Measurements from ENCODE around the gene SLC16A14.

The SLC16A14 gene, protein sequence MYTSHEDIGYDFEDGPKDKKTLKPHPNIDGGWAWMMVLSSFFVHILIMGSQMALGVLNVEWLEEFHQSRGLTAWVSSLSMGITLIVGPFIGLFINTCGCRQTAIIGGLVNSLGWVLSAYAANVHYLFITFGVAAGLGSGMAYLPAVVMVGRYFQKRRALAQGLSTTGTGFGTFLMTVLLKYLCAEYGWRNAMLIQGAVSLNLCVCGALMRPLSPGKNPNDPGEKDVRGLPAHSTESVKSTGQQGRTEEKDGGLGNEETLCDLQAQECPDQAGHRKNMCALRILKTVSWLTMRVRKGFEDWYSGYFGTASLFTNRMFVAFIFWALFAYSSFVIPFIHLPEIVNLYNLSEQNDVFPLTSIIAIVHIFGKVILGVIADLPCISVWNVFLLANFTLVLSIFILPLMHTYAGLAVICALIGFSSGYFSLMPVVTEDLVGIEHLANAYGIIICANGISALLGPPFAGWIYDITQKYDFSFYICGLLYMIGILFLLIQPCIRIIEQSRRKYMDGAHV

DNA sequence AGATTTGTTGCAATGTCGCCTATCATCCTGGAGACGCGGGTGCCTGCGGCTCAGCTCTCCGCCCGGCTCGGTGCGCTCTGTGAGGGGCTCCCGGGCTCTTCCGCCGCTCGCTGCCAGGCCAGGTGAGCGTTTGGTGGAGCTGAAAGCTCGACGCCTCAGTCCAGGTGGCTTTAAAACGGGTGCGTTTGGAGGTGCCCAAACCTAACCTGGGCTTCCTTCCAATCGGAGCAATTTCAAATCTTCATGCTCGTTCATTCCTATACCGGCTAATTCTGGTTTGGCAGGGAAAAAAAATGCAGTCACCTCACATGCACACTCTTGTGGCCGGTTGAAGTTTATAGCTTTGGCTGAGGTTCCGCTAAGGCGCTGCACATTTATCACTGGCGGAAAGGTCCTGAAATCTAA lies at the start of gene SLC16A14:
TSS of gene SLC16A14 (minus strand) at position 274 of the 405 bp plus-strand sequence. CDS start 9,572 bp downstream, outside the sequence.
- no peak for TF ChIP-seq GATA3 (IDR thresholded peaks at IDR 0.05; ENCODE audit: low read depth, low read length)
- TF ChIP-seq GATA2 (IDR thresholded peaks at IDR 0.05; ENCODE audit: low read depth, low read length): no peak

DNA sequence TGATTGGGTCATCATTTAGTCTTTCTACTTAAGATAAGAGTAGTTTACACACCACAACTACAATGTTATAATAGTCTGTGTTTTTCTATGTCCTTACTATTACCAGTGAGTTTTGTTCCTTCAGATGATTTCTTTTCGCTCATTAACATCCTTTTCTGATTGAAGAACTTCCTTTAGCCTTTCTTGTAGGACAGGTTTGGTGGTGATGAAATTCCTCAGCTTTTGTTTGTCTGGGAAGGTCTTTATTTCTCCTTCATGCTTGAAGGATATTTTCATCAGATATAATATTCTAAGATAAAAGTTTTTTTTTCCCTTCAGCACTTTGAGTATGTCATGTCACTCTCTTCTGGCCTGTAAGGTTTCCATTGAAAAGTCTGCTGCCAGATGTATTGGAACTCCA lies 38.0 kb upstream of the SLC16A14 start:
- no peak for TF ChIP-seq GATA3 (IDR thresholded peaks at IDR 0.05; ENCODE audit: low read depth, low read length)
- TF ChIP-seq GATA2 (IDR thresholded peaks at IDR 0.05; ENCODE audit: low read depth, low read length): no peak

DNA sequence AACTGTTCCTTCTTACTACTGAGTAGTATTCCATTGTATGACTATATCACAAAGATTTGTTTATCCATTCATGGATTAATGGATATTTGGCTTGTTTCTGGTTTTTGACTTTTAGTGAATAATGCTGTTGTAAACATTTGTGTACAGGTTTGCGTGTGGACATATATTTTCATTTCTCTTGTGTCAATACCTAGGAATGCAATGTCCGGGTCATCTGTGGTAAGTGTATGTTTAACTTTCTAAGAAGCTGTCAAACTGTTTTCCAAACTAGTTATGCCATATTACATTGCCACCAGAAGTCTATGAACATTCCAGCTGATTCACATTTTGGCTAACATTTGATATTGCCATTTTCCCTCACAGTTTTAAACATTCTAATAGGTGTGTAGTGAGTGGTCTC lies 29.1 kb upstream of the SLC16A14 start:
- TF ChIP-seq GATA3 (IDR thresholded peaks at IDR 0.05; ENCODE audit: low read depth, low read length) (no peak), GATA2 (IDR thresholded peaks at IDR 0.05; ENCODE audit: low read depth, low read length) (no peak)

DNA sequence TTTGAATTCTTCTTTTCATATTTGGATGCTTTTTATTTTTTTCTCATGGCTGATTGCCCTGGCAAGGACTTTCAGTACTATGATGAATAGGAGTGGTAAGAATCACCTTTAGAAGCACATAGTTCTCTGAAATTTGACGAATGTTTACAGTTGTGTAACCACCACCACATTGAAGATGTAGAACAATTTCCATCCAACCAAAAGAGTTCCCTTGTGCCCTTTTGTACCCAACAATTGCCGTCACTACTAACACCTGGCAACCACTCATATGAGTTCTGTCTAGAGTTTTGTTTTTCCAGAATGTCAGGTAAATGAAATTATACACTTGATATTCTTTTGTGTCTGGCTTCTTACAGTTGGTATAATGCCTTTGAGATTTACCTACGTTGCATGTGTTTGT lies 28.7 kb upstream of the SLC16A14 start:
- TF ChIP-seq GATA2 (IDR thresholded peaks at IDR 0.05; ENCODE audit: low read depth, low read length) (no peak), GATA3 (IDR thresholded peaks at IDR 0.05; ENCODE audit: low read depth, low read length) (no peak)

DNA sequence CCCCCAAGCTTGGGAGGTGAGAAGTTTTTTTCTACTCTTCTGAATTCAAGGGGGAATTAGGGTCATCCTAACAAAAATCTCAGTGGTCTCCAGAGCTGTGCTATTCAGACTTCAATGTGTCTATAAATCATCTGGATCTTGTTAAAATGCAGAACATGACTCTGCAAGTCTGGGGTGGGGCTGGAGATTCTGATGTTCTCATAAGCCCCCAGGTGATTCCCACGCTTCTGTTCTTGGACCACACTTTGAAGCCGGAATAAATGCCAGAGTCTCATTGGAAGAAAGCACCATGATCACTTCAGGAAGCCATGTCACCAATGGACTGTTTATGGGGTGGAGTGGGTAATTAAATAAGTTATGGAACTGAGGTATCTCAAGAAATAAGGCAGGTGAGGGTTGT lies 22.2 kb upstream of the SLC16A14 start:
- no peak for TF ChIP-seq GATA3 (IDR thresholded peaks at IDR 0.05; ENCODE audit: low read depth, low read length)
- TF ChIP-seq GATA2 (IDR thresholded peaks at IDR 0.05; ENCODE audit: low read depth, low read length): no peak

DNA sequence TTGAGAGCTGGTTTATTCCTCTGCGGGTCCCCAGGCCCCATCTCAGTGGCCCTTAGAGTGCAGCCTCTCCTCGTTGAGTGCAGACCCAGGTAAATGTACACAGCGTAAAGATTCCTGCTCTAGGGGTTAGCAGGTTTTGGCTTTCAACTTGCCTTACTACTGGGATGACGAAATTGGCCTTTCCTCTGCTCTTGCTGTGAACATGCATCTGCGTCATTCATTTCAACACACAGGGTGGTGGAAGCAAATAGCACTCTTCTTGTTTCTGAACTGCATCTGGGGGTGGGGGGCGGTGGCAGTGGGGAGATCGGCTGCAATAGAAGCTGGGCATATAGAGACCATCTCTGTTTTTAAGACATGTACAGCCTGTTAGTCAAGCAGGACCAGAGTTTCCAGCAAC lies 16.5 kb upstream of the SLC16A14 start:
- TF ChIP-seq GATA3 (IDR thresholded peaks at IDR 0.05; ENCODE audit: low read depth, low read length): no peak
- no peak for TF ChIP-seq GATA2 (IDR thresholded peaks at IDR 0.05; ENCODE audit: low read depth, low read length)

DNA sequence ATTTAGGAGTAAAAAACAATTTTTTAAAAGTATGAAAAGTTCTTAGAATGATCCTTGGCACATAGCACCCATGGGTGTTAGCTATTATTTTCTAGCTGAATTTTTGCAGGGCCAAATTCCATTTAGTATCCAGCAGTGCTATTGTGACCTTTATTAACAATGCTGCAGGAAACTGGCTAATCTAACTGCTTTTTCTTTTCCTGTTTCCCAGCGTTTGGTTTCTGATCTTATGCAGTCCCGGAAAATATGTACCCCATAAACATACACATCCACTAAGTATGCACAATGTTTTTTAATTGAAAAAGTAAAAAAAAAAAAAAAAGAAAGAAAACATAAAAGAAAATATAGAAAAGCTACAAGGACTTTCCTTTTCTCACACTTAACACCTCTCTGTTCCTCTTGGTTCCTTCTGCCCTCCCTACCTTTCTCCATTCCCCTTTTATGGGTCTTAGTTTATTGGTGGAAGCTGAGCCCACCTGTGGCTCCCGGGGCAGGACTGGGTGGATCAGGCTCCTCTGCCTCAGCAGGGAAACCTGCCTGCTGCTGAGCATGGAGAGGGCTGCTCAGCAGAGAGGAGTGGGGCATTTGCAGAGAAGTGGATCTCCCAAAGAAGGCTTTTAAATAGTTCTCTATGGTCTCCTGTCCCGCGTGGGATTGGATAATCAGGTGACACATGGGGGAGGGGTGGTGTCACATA lies 9.3 kb upstream of the SLC16A14 start:
- TF ChIP-seq GATA2 (IDR thresholded peaks at IDR 0.05; ENCODE audit: low read depth, low read length) (no peak), GATA3 (IDR thresholded peaks at IDR 0.05; ENCODE audit: low read depth, low read length) (no peak)

DNA sequence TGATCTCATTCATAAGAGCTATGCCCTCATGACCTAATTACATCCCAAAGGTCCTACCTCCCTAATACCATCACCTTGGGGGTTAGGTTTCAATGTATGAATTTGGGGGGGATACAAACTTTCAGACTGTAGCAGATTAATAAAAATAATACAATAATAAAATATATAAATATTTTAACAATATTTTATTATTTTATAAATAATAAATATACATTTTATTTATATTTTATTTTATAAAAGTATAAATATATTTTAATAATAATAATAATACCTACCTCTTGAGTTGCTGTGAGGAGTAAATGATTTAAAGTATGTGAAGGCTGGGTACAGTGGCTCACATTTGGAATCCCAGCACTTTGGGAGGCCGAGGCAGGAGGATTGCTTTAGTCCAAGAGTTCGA lies 8.1 kb upstream of the SLC16A14 start:
- TF ChIP-seq GATA2 (IDR thresholded peaks at IDR 0.05; ENCODE audit: low read depth, low read length) (no peak), GATA3 (IDR thresholded peaks at IDR 0.05; ENCODE audit: low read depth, low read length) (no peak)

DNA sequence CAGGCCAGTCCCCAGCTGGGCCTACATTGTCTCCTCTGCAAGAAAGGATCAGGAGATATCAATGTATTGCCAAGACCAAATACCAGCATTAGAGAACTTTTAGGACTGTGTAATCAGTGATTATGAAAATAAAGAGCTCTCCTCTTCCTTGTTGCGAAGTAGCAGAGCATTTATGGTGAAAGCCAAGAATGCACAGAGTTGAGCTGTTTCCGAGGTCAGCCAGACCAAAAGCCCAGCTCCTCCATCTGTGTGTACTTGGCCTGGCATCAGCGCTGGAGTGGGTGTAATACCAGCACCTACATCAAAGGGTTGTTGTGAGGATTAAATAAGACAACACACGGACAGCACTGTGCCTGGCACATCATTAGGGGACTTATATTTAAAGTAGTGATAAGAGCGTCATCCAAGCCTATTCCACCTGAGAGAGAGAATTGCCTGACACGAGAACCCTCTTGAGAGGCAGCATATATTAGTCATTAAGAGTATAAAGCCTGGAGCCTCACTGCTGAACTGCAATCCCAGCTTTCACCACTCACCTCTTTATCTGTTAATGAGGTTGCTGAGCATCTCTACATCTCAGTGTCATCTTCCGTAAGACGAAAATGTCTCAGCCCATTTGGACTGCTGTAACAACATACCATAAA lies 7.4 kb upstream of the SLC16A14 start:
- TF ChIP-seq GATA3 (IDR thresholded peaks at IDR 0.05; ENCODE audit: low read depth, low read length) (no peak), GATA2 (IDR thresholded peaks at IDR 0.05; ENCODE audit: low read depth, low read length) (no peak)

DNA sequence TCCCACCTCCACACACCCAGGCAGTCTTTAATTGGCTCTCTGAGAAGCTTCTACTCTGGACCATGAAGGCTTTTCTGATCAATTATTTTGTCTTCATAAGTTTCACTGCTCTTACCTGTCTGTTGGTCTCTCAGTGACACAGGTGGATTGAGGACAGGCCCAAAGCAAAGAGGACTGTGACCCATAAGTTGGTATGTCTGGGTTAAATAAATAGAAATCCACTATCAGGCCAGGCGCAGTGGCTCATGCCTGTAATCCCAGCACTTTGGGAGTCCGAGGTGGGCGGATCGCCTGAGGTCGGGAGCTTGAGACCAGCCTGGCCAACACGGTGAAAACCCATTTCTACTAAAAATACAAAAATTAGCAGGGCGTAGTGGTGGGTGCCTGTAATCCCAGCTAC lies 2.7 kb upstream of the SLC16A14 start:
- TF ChIP-seq GATA2 (IDR thresholded peaks at IDR 0.05; ENCODE audit: low read depth, low read length) (no peak), GATA3 (IDR thresholded peaks at IDR 0.05; ENCODE audit: low read depth, low read length) (no peak)

DNA sequence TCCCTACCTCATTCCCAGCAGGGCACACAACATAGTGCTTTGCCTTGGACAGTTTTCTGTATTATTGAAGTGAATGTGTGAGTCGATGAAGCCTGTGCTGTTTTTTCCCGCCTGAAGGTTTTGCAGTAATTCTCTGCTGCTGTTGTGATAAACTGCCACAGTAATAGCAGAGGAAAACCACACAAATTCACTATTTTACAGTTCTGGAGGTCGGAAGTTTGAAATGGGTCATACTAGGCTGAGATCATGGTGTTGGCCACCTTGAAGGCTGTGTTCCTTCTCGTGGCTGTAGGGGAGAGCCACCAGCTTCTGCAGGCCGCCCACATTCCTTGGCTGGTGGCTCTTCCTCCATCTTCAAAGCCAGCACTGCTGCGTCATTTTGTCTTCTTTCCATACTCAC lies 678 bp upstream of the SLC16A14 start:
- TF ChIP-seq GATA2 (IDR thresholded peaks at IDR 0.05; ENCODE audit: low read depth, low read length) (no peak), GATA3 (IDR thresholded peaks at IDR 0.05; ENCODE audit: low read depth, low read length) (no peak)

DNA sequence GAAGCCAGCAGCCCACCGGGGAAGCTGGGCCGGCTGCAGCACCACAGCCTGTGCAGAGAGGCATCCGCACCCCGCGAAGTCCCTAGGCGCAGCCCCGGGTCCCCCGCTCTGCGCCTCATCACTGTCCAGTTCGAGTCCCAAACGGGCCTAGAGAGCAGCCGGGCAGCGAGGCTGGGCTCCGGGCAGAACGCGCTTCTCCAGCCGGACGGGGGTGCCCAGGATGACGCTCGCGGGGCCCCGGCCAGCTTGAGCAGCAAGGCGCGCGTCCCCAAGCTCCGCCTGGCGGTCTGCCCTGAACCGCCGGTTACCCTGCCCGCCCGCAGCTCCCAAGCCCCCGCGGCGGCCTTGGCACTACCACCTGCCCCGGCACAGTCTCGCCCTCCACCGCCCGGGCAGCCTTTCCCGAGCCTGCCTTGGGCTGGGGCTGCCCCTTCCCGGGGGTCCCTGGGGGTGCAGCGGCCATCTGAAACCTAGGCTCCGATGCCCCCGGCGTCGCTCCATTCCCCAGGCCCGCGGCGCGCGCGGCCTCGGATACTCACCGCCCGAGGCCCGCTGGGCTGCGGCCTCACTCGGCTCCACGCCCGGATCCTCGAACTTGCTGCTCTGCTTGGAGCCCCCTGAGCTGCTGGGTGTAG lies 591 bp downstream of the SLC16A14 start:
- TF ChIP-seq GATA3 (IDR thresholded peaks at IDR 0.05; ENCODE audit: low read depth, low read length): no peak
- no peak for TF ChIP-seq GATA2 (IDR thresholded peaks at IDR 0.05; ENCODE audit: low read depth, low read length)

DNA sequence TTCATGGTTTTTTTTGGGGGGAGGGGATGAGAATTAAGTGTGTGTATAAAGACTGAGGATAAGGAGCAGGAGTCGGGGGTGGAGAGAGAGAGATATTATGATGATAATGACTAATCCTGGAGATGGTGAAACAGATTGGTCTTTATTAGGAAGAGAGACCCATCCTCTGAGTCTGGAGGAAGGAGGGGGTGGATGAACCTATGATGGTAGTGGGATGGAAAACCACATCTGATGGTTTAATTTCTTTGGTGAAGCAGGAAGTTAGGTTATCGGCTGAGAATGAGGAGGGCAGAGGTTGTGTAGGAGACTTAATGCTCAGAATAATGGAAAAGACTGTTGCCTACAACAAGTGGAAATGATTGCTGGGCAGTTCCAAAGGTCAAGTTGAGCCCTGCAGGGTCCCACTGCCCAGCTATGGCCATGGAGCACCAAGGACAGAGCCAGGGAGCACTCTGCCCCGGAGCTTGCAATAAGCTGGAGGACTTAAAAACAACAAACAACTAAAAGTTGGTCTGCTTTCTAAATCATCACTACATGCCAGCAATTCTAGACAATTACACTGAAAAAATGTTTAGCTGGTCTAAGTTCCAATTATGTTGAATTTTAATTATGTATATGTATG lies 7.9 kb downstream of the SLC16A14 start:
- no peak for TF ChIP-seq GATA2 (IDR thresholded peaks at IDR 0.05; ENCODE audit: low read depth, low read length)
- TF ChIP-seq GATA3 (IDR thresholded peaks at IDR 0.05; ENCODE audit: low read depth, low read length): no peak
